ENCODE data around the gene EIF6.

The EIF6 gene

GRCh38 chr20:35311822-35312221 lies 27.2 kb upstream of the EIF6 start:
- DNase-seq: no peak

- DNase-seq: peak; percentile 85
Measured at GRCh38 chr20:35311409-35311808, 26.8 kb upstream of the EIF6 start.

GRCh38 chr20:35307666-35308653 lies 23.4 kb upstream of the EIF6 start:
- no peak for DNase-seq

- peak; percentile 70 for DNase-seq
Measured at GRCh38 chr20:35306931-35307517, 22.5 kb upstream of the EIF6 start.

GRCh38 chr20:35305682-35306556 lies 21.3 kb upstream of the EIF6 start:
- peak; percentile 88 for DNase-seq

- no peak for DNase-seq
Measured at GRCh38 chr20:35304956-35305355, 20.4 kb upstream of the EIF6 start.

- DNase-seq: peak; percentile 92
Measured at GRCh38 chr20:35303735-35304491, 19.3 kb upstream of the EIF6 start.

GRCh38 chr20:35303382-35303734 lies 18.8 kb upstream of the EIF6 start:
- no peak for DNase-seq

GRCh38 chr20:35302421-35303335 lies 18.1 kb upstream of the EIF6 start:
- no peak for DNase-seq

- no peak for DNase-seq
Measured at GRCh38 chr20:35301426-35301825, 16.9 kb upstream of the EIF6 start.

GRCh38 chr20:35300469-35301262 lies 16.1 kb upstream of the EIF6 start:
- DNase-seq: no peak

- no peak for DNase-seq
Measured at GRCh38 chr20:35299780-35300179, 15.2 kb upstream of the EIF6 start.

GRCh38 chr20:35298264-35298663 lies 13.7 kb upstream of the EIF6 start:
- no peak for DNase-seq

GRCh38 chr20:35297740-35298139 lies 13.2 kb upstream of the EIF6 start:
- no peak for DNase-seq

- no peak for DNase-seq
Measured at GRCh38 chr20:35297155-35297554, 12.6 kb upstream of the EIF6 start.

GRCh38 chr20:35296101-35296554 lies 11.6 kb upstream of the EIF6 start:
- DNase-seq: no peak

- DNase-seq: no peak
Measured at GRCh38 chr20:35295674-35296073, 11.1 kb upstream of the EIF6 start.

- DNase-seq: no peak
Measured at GRCh38 chr20:35295058-35295457, 10.5 kb upstream of the EIF6 start.

GRCh38 chr20:35294293-35294685 lies 9.7 kb upstream of the EIF6 start:
- DNase-seq: no peak
